Stimulated activated naive CD8-positive, alpha-beta T cell treated with anti-CD3 and anti-CD28 coated beads, Interleukin-15, Interleukin-2, amounts not matched to agents 100 U/mL and 50 U/mL, for 24 hours (primary cell): Measurements from ENCODE around the gene PEMT.

Experiments used
- ATAC-seq: fragments of 150-1000 bp; cut with Tn5 transposase; one replicate; pipeline ENCODE4 v1.10.0; 2021
- DNase-seq: peaks from one replicate; pipeline ENCODE4 v3.0.0; 2021

The PEMT gene

GRCh38 chr17:17605083-17605728, 13.7 kb upstream of the PEMT start:
- ATAC-seq: no peak
- DNase-seq: no peak

- ATAC-seq: no peak
- no peak for DNase-seq
These were observed 12.4 kb upstream of the PEMT start for GRCh38 chr17:17603895-17604225.

GRCh38 chr17:17603178-17603894, 11.8 kb upstream of the PEMT start:
- ATAC-seq (no peak), DNase-seq (no peak)

GRCh38 chr17:17599965-17600364, 8.5 kb upstream of the PEMT start:
- no peak for DNase-seq
- ATAC-seq: no peak

GRCh38 chr17:17598003-17598402, 6.5 kb upstream of the PEMT start:
- ATAC-seq (no peak), DNase-seq (no peak)

GRCh38 chr17:17595755-17596154, 4.2 kb upstream of the PEMT start:
- DNase-seq (no peak), ATAC-seq (no peak)

GRCh38 chr17:17593222-17593620, 1.7 kb upstream of the PEMT start:
- DNase-seq (no peak), ATAC-seq (no peak)

GRCh38 chr17:17590883-17591354, 589 bp downstream of the PEMT start:
- ATAC-seq: peak; percentile 1
- no peak for DNase-seq

GRCh38 chr17:17590141-17590751, 1.3 kb downstream of the PEMT start:
- no peak for ATAC-seq
- DNase-seq: no peak

GRCh38 chr17:17587614-17588337, 3.7 kb downstream of the PEMT start:
- no peak for ATAC-seq
- no peak for DNase-seq

- ATAC-seq: no peak
These were observed 9.1 kb downstream of the PEMT start for GRCh38 chr17:17582372-17582771.

GRCh38 chr17:17581509-17581908, 10.0 kb downstream of the PEMT start:
- DNase-seq: no peak
- no peak for ATAC-seq

More at GRCh38 chr17:17582372-17582771, 9.1 kb downstream of the PEMT start:
- DNase-seq: no peak

GRCh38 chr17:17580662-17581470, 10.6 kb downstream of the PEMT start:
- ATAC-seq: no peak
- no peak for DNase-seq

- no peak for DNase-seq
These were observed 11.8 kb downstream of the PEMT start for GRCh38 chr17:17579691-17580090.

GRCh38 chr17:17577373-17577772, 14.1 kb downstream of the PEMT start:
- DNase-seq (no peak), ATAC-seq (no peak)

More at GRCh38 chr17:17579691-17580090, 11.8 kb downstream of the PEMT start:
- no peak for ATAC-seq

GRCh38 chr17:17576772-17577234, 14.7 kb downstream of the PEMT start:
- DNase-seq (no peak), ATAC-seq (no peak)

- DNase-seq (no peak), ATAC-seq (no peak)
These were observed 15.9 kb downstream of the PEMT start for GRCh38 chr17:17575360-17576251.

GRCh38 chr17:17573912-17574311, 17.6 kb downstream of the PEMT start:
- DNase-seq (no peak), ATAC-seq (no peak)

GRCh38 chr17:17572010-17572785, 19.3 kb downstream of the PEMT start:
- ATAC-seq (no peak), DNase-seq (no peak)
